Hepatocyte (in vitro differentiated cells): Measurements from ENCODE around the gene C16orf86. TPM values are rescaled to one million over a fixed set of nuclear protein-coding genes. Genes with fewer than 3 reads are reported as not detected.

Experiments
- DNase-seq: peaks from one replicate; pipeline ENCODE4 v3.0.0-alpha.2; 2016; ENCODE audit warnings: low spot score
- H2AFZ ChIP-seq: fragments of 200-600 bp; sonication (generic); 2 replicates; pipeline ENCODE4 v1.6.0; 2016; ENCODE audit warnings: antibody characterized with exemption, mild to moderate bottlenecking
- H3K27ac ChIP-seq: fragments of 200-600 bp; sonication (generic); 2 replicates; pipeline ENCODE4 v1.5.1; 2016; ENCODE audit warnings: mild to moderate bottlenecking
- H3K27me3 ChIP-seq: fragments of 200-600 bp; sonication (generic); 2 replicates; pipeline ENCODE4 v1.6.1; 2016
- H3K36me3 ChIP-seq: fragments of 200-600 bp; sonication (generic); replicated peaks from 2 replicates; pipeline ENCODE4 v1.5.1; 2016; ENCODE audit warnings: low read depth; ENCODE audit not compliant: insufficient read depth
- H3K4me1 ChIP-seq: fragments of 200-600 bp; sonication (generic); 2 replicates; pipeline ENCODE4 v1.5.1; 2016; ENCODE audit warnings: mild to moderate bottlenecking, moderate library complexity; ENCODE audit not compliant: insufficient read depth
- H3K4me2 ChIP-seq: fragments of 200-600 bp; sonication (generic); 2 replicates; pipeline ENCODE4 v1.6.0; 2016
- H3K4me3 ChIP-seq: fragments of 200-600 bp; sonication (generic); 2 replicates; pipeline ENCODE4 v1.5.1; 2016; ENCODE audit warnings: mild to moderate bottlenecking
- H3K79me2 ChIP-seq: fragments of 200-600 bp; sonication (generic); 2 replicates; pipeline ENCODE4 v1.6.0; 2017; ENCODE audit warnings: mild to moderate bottlenecking
- H3K9me2 ChIP-seq: fragments of 200-600 bp; sonication (generic); replicated peaks from 2 replicates; pipeline ENCODE4 v1.6.0; 2017; ENCODE audit warnings: mild to moderate bottlenecking; ENCODE audit not compliant: insufficient read depth
- H3K9me3 ChIP-seq: fragments of 200-600 bp; sonication (generic); 2 replicates; pipeline ENCODE4 v1.5.1; 2016; ENCODE audit warnings: low read depth, mild to moderate bottlenecking
- H4K20me1 ChIP-seq: fragments of 200-600 bp; sonication (generic); 2 replicates; pipeline ENCODE4 v1.6.0; 2016; ENCODE audit warnings: mild to moderate bottlenecking; ENCODE audit not compliant: insufficient read depth, poor library complexity, severe bottlenecking
- CTCF ChIP-seq: fragments of 200-600 bp; sonication (generic); IDR thresholded peaks from 2 replicates; pipeline ENCODE4 v1.5.1; 2016; ENCODE audit warnings: antibody characterized with exemption, mild to moderate bottlenecking; ENCODE audit not compliant: poor library complexity
- EZH2 ChIP-seq: fragments of 200-600 bp; sonication (generic); IDR thresholded peaks from 2 replicates; pipeline ENCODE4 v1.6.1; 2016; ENCODE audit warnings: antibody characterized with exemption, mild to moderate bottlenecking, borderline replicate concordance
- EZH2phosphoT487 ChIP-seq: fragments of 200-600 bp; sonication (generic); IDR thresholded peaks from one replicate; pipeline ENCODE4 v1.6.1; 2018; ENCODE audit warnings: antibody characterized with exemption, mild to moderate bottlenecking, low read depth, moderate library complexity; ENCODE audit not compliant: unreplicated experiment, severe bottlenecking
- WGBS: methylation state at CpG from one replicate; pipeline ENCODE4 v1.1.6; 2016; ENCODE audit warnings: low lambda C conversion rate; ENCODE audit errors: missing lambda C conversion rate; 5-methylcytosine and 5-hydroxymethylcytosine counted together
- polyA plus RNA-seq: library from polyadenylated mRNA; unstranded; fragments of >200 nt; fragmentation: Nextera tagmentation; extraction: Ambion mirVana; gene quantifications from 2 replicates; pipeline ENCODE4 v1.2.1, GENCODE V29; 2016
- total RNA-seq: library from RNA; depleted of rRNA; stranded (reverse); fragments of >200 nt; gene quantifications from 2 replicates; pipeline ENCODE4 v1.2.3, GENCODE V29; 2014

Gene C16orf86
- total and polyA plus RNA-seq, 2 experiments from 2014 or later = 2.3 to 4.1 TPM

- H3K9me2 ChIP-seq = no peaks in the 10 kb centered on the region
Measured at GRCh38 chr16:67652578-67653127, 14.0 kb upstream of the C16orf86 start.

GRCh38 chr16:67653128-67653788, 13.4 kb upstream of the C16orf86 start:
- no peaks in the 10 kb centered on the region for H3K79me2 ChIP-seq
- peaks cover 7% of the 10 kb centered on the region for H3K4me1 ChIP-seq
- H2AFZ ChIP-seq = no peak overlapping the region
- H3K4me2 ChIP-seq = peak overlapping the region; percentile 98
- H3K27me3 ChIP-seq = peaks cover 47% of the 10 kb centered on the region
- no peaks in the 10 kb centered on the region for H3K9me3 ChIP-seq
- no peak for TF ChIP-seq EZH2phosphoT487
- peak; percentile 7 for TF ChIP-seq CTCF
- peak; percentile 60 for TF ChIP-seq EZH2
- peak; percentile 52 for DNase-seq
- H3K27ac ChIP-seq = no peak overlapping the region
- peak overlapping the region; percentile 45 for H3K4me3 ChIP-seq
- 3% methylated on average over 32 of the region's 68 CpGs for WGBS
- H3K9me2 ChIP-seq = no peaks in the 10 kb centered on the region
- no peaks in the 10 kb centered on the region for H4K20me1 ChIP-seq
- no peaks in the 10 kb centered on the region for H3K36me3 ChIP-seq

More at GRCh38 chr16:67652578-67653127, 14.0 kb upstream of the C16orf86 start:
- H3K79me2 ChIP-seq = no peaks in the 10 kb centered on the region
- TF ChIP-seq EZH2phosphoT487 (no peak), CTCF (no peak), EZH2 (no peak)
- peak overlapping the region; percentile 98 for H3K4me2 ChIP-seq
- H3K36me3 ChIP-seq = no peaks in the 10 kb centered on the region
- no peak overlapping the region for H3K4me3 ChIP-seq
- no peak overlapping the region for H3K27ac ChIP-seq
- H2AFZ ChIP-seq = no peak overlapping the region
- peaks cover 47% of the 10 kb centered on the region for H3K27me3 ChIP-seq
- peak; percentile 67 for DNase-seq
- 17% methylated on average over 9 of the region's 59 CpGs for WGBS
- peaks cover 7% of the 10 kb centered on the region for H3K4me1 ChIP-seq
- H3K9me3 ChIP-seq = no peaks in the 10 kb centered on the region
- H4K20me1 ChIP-seq = no peaks in the 10 kb centered on the region

- Histone ChIP-seq H3K27me3 (peaks cover 47% of the 10 kb centered on the region), H3K4me1 (peaks cover 7% of the 10 kb centered on the region), H3K4me2 (peak overlapping the region; percentile 98), H3K27ac (no peak overlapping the region), H2AFZ (no peak overlapping the region), H3K9me3 (no peaks in the 10 kb centered on the region), H3K4me3 (no peak overlapping the region), H3K79me2 (peaks cover 3% of the 10 kb centered on the region), H3K9me2 (no peaks in the 10 kb centered on the region), H3K36me3 (no peaks in the 10 kb centered on the region), H4K20me1 (no peaks in the 10 kb centered on the region)
- no peak for DNase-seq
- TF ChIP-seq CTCF = no peak
- TF ChIP-seq EZH2phosphoT487 = no peak
- TF ChIP-seq EZH2 = no peak
- WGBS = 41% methylated on average over 15 of the region's 25 CpGs
Measured at GRCh38 chr16:67653789-67654402, 12.7 kb upstream of the C16orf86 start.
